Measurements from ENCODE around the gene KDELR3. TPM values are rescaled to one million over a fixed set of nuclear protein-coding genes. Genes with fewer than 3 reads are reported as not detected.

Gene KDELR3
- total and polyA plus RNA-seq, 2 donors, result 1.9 to 2.3 TPM

- DNase-seq (ENCODE audit: low read depth in 6 of 9, low spot score in 9 of 9), result no peak
- Histone ChIP-seq H3K4me3 (ENCODE audit: low read length in 2 of 2) (no peak overlapping the region), H3K9me3 (ENCODE audit: control insufficient read depth in 2 of 2, insufficient read depth in 1 of 2, low read length in 1 of 2) (peaks cover 0 to 9% of the 10 kb centered on the region in 2 donors), H3K4me1 (ENCODE audit: control insufficient read depth in 2 of 2, insufficient read depth in 2 of 2, low read length in 2 of 2) (peaks cover 0 to 15% of the 10 kb centered on the region in 2 donors), H3K27me3 (ENCODE audit: control insufficient read depth in 2 of 2, insufficient read depth in 1 of 2, low read length in 1 of 2) (no peaks in the 10 kb centered on the region), H3K36me3 (ENCODE audit: control insufficient read depth in 2 of 2, insufficient read depth in 2 of 2, low read length in 1 of 2) (no peaks in the 10 kb centered on the region), H3K27ac (ENCODE audit: low read depth in 1 of 2, low read length in 1 of 2) (no peak overlapping the region)
- WGBS, result 72% methylated on average over 5 of the region's 5 CpGs
Observed at GRCh38 chr22:38510416-38510970, 42.6 kb downstream of the KDELR3 start.

GRCh38 chr22:38513063-38513462, 45.2 kb downstream of the KDELR3 start:
- no peaks in the 10 kb centered on the region for H3K9me3 ChIP-seq (ENCODE audit: control insufficient read depth in 2 of 2, insufficient read depth in 1 of 2, low read length in 1 of 2)
- H3K36me3 ChIP-seq (ENCODE audit: control insufficient read depth in 2 of 2, insufficient read depth in 2 of 2, low read length in 1 of 2), result no peaks in the 10 kb centered on the region
- DNase-seq (ENCODE audit: low read depth in 6 of 9, low spot score in 9 of 9), result peak in 8 of 9 donors; percentile 39 to 82 (median 56)
- peaks cover 0 to 5% of the 10 kb centered on the region in 2 donors for H3K4me1 ChIP-seq (ENCODE audit: control insufficient read depth in 2 of 2, insufficient read depth in 2 of 2, low read length in 2 of 2)
- H3K27me3 ChIP-seq (ENCODE audit: control insufficient read depth in 2 of 2, insufficient read depth in 1 of 2, low read length in 1 of 2), result no peaks in the 10 kb centered on the region
- H3K4me3 ChIP-seq (ENCODE audit: low read length in 2 of 2), result no peak overlapping the region
- 19% methylated on average over 1 of the region's 1 CpG for WGBS
- peak overlapping the region in 1 of 2 donors; percentile 42 for H3K27ac ChIP-seq (ENCODE audit: low read depth in 1 of 2, low read length in 1 of 2)

- no peaks in the 10 kb centered on the region for H3K9me3 ChIP-seq (ENCODE audit: control insufficient read depth in 2 of 2, insufficient read depth in 1 of 2, low read length in 1 of 2)
- no peaks in the 10 kb centered on the region for H3K36me3 ChIP-seq (ENCODE audit: control insufficient read depth in 2 of 2, insufficient read depth in 2 of 2, low read length in 1 of 2)
- H3K4me3 ChIP-seq (ENCODE audit: low read length in 2 of 2), result no peak overlapping the region
- no peak overlapping the region for H3K27ac ChIP-seq (ENCODE audit: low read depth in 1 of 2, low read length in 1 of 2)
- no peak for DNase-seq (ENCODE audit: low read depth in 6 of 9, low spot score in 9 of 9)
- no peaks in the 10 kb centered on the region for H3K4me1 ChIP-seq (ENCODE audit: control insufficient read depth in 2 of 2, insufficient read depth in 2 of 2, low read length in 2 of 2)
- WGBS, result 97% methylated on average over 4 of the region's 4 CpGs
- no peaks in the 10 kb centered on the region for H3K27me3 ChIP-seq (ENCODE audit: control insufficient read depth in 2 of 2, insufficient read depth in 1 of 2, low read length in 1 of 2)
Observed at GRCh38 chr22:38518620-38519019, 50.7 kb downstream of the KDELR3 start.

GRCh38 chr22:38519453-38520250, 51.8 kb downstream of the KDELR3 start:
- no peak for DNase-seq (ENCODE audit: low read depth in 6 of 9, low spot score in 9 of 9)
- H3K27me3 ChIP-seq (ENCODE audit: control insufficient read depth in 2 of 2, insufficient read depth in 1 of 2, low read length in 1 of 2), result no peaks in the 10 kb centered on the region
- no peak overlapping the region for H3K27ac ChIP-seq (ENCODE audit: low read depth in 1 of 2, low read length in 1 of 2)
- H3K4me1 ChIP-seq (ENCODE audit: control insufficient read depth in 2 of 2, insufficient read depth in 2 of 2, low read length in 2 of 2), result no peaks in the 10 kb centered on the region
- no peaks in the 10 kb centered on the region for H3K9me3 ChIP-seq (ENCODE audit: control insufficient read depth in 2 of 2, insufficient read depth in 1 of 2, low read length in 1 of 2)
- whole genome bisulfite sequencing, result 96% methylated on average over 2 of the region's 2 CpGs
- H3K36me3 ChIP-seq (ENCODE audit: control insufficient read depth in 2 of 2, insufficient read depth in 2 of 2, low read length in 1 of 2), result no peaks in the 10 kb centered on the region
- no peak overlapping the region for H3K4me3 ChIP-seq (ENCODE audit: low read length in 2 of 2)

- H3K27ac ChIP-seq (ENCODE audit: low read depth in 1 of 2, low read length in 1 of 2), result no peak overlapping the region
- 98% methylated on average over 3 of the region's 3 CpGs for WGBS
- no peaks in the 10 kb centered on the region for H3K9me3 ChIP-seq (ENCODE audit: control insufficient read depth in 2 of 2, insufficient read depth in 1 of 2, low read length in 1 of 2)
- H3K36me3 ChIP-seq (ENCODE audit: control insufficient read depth in 2 of 2, insufficient read depth in 2 of 2, low read length in 1 of 2), result no peaks in the 10 kb centered on the region
- H3K4me1 ChIP-seq (ENCODE audit: control insufficient read depth in 2 of 2, insufficient read depth in 2 of 2, low read length in 2 of 2), result no peaks in the 10 kb centered on the region
- no peak overlapping the region for H3K4me3 ChIP-seq (ENCODE audit: low read length in 2 of 2)
- DNase-seq (ENCODE audit: low read depth in 6 of 9, low spot score in 9 of 9), result no peak
- H3K27me3 ChIP-seq (ENCODE audit: control insufficient read depth in 2 of 2, insufficient read depth in 1 of 2, low read length in 1 of 2), result no peaks in the 10 kb centered on the region
Observed at GRCh38 chr22:38523029-38523428, 55.1 kb downstream of the KDELR3 start.

GRCh38 chr22:38523479-38523878, 55.6 kb downstream of the KDELR3 start:
- Histone ChIP-seq H3K4me1 (ENCODE audit: control insufficient read depth in 2 of 2, insufficient read depth in 2 of 2, low read length in 2 of 2) (no peaks in the 10 kb centered on the region), H3K9me3 (ENCODE audit: control insufficient read depth in 2 of 2, insufficient read depth in 1 of 2, low read length in 1 of 2) (no peaks in the 10 kb centered on the region), H3K36me3 (ENCODE audit: control insufficient read depth in 2 of 2, insufficient read depth in 2 of 2, low read length in 1 of 2) (no peaks in the 10 kb centered on the region), H3K4me3 (ENCODE audit: low read length in 2 of 2) (no peak overlapping the region), H3K27me3 (ENCODE audit: control insufficient read depth in 2 of 2, insufficient read depth in 1 of 2, low read length in 1 of 2) (no peaks in the 10 kb centered on the region), H3K27ac (ENCODE audit: low read depth in 1 of 2, low read length in 1 of 2) (no peak overlapping the region)
- DNase-seq (ENCODE audit: low read depth in 6 of 9, low spot score in 9 of 9), result no peak
- WGBS, result 97% methylated on average over 5 of the region's 5 CpGs

GRCh38 chr22:38524429-38524828, 56.5 kb downstream of the KDELR3 start:
- DNase-seq (ENCODE audit: low read depth in 6 of 9, low spot score in 9 of 9), result no peak
- Histone ChIP-seq H3K4me1 (ENCODE audit: control insufficient read depth in 2 of 2, insufficient read depth in 2 of 2, low read length in 2 of 2) (no peaks in the 10 kb centered on the region), H3K27me3 (ENCODE audit: control insufficient read depth in 2 of 2, insufficient read depth in 1 of 2, low read length in 1 of 2) (no peaks in the 10 kb centered on the region), H3K9me3 (ENCODE audit: control insufficient read depth in 2 of 2, insufficient read depth in 1 of 2, low read length in 1 of 2) (no peaks in the 10 kb centered on the region), H3K4me3 (ENCODE audit: low read length in 2 of 2) (no peak overlapping the region), H3K27ac (ENCODE audit: low read depth in 1 of 2, low read length in 1 of 2) (no peak overlapping the region), H3K36me3 (ENCODE audit: control insufficient read depth in 2 of 2, insufficient read depth in 2 of 2, low read length in 1 of 2) (no peaks in the 10 kb centered on the region)
- 69% methylated on average over 3 of the region's 3 CpGs for WGBS

GRCh38 chr22:38531251-38531938, 63.5 kb downstream of the KDELR3 start:
- 95% methylated on average over 4 of the region's 4 CpGs for WGBS
- Histone ChIP-seq H3K36me3 (ENCODE audit: control insufficient read depth in 2 of 2, insufficient read depth in 2 of 2, low read length in 1 of 2) (no peaks in the 10 kb centered on the region), H3K27me3 (ENCODE audit: control insufficient read depth in 2 of 2, insufficient read depth in 1 of 2, low read length in 1 of 2) (no peaks in the 10 kb centered on the region), H3K9me3 (ENCODE audit: control insufficient read depth in 2 of 2, insufficient read depth in 1 of 2, low read length in 1 of 2) (no peaks in the 10 kb centered on the region), H3K4me1 (ENCODE audit: control insufficient read depth in 2 of 2, insufficient read depth in 2 of 2, low read length in 2 of 2) (peaks cover 4 to 10% of the 10 kb centered on the region in 2 donors), H3K4me3 (ENCODE audit: low read length in 2 of 2) (peak overlapping the region in 1 of 2 donors; percentile 17), H3K27ac (ENCODE audit: low read depth in 1 of 2, low read length in 1 of 2) (peak overlapping the region; percentile 78 to 87)
- peak in 1 of 9 donors; percentile 12 for DNase-seq (ENCODE audit: low read depth in 6 of 9, low spot score in 9 of 9)
